HUES64 (cell line): ENCODE results near the gene WNT4.

ENCODE experiments used
- H3K27ac ChIP-seq: 2 replicates; pipeline ENCODE4 v1.7.0; 2013; ENCODE audit warnings: low read depth, low read length, inconsistent platforms
- H3K27me3 ChIP-seq: 2 replicates; pipeline ENCODE4 v1.6.1; 2013; ENCODE audit warnings: mild to moderate bottlenecking, low read length; ENCODE audit not compliant: insufficient read depth
- H3K36me3 ChIP-seq: 2 replicates; pipeline ENCODE4 v1.6.1; 2013; ENCODE audit warnings: mild to moderate bottlenecking, low read length; ENCODE audit not compliant: insufficient read depth
- H3K4me1 ChIP-seq: 2 replicates; pipeline ENCODE4 v1.6.1; 2013; ENCODE audit warnings: mild to moderate bottlenecking, low read length, moderate library complexity; ENCODE audit not compliant: insufficient read depth
- H3K4me3 ChIP-seq: 2 replicates; pipeline ENCODE4 v1.5.1; 2013; ENCODE audit warnings: mild to moderate bottlenecking, low read length, moderate library complexity
- H3K9ac ChIP-seq: 2 replicates; pipeline ENCODE4 v1.6.1; 2013; ENCODE audit warnings: mild to moderate bottlenecking, low read depth, low read length
- H3K9me3 ChIP-seq: 2 replicates; pipeline ENCODE4 v1.6.1; 2013; ENCODE audit warnings: low read depth, low read length; ENCODE audit not compliant: insufficient read depth
- WGBS: fragments of 150-250, 120-280 bp; methylation state at CpG from one replicate; pipeline ENCODE4 v1.1.7; 2013; ENCODE audit warnings: missing lambda C conversion rate; 5-methylcytosine and 5-hydroxymethylcytosine counted together

Gene WNT4

GRCh38 chr1:22177354-22178003 is 34.6 kb upstream of the WNT4 start:
- Histone ChIP-seq H3K27ac (no peak overlapping the region), H3K4me3 (no peak overlapping the region), H3K9ac (no peak overlapping the region), H3K4me1 (no peaks in the 10 kb centered on the region), H3K27me3 (no peaks in the 10 kb centered on the region), H3K36me3 (no peaks in the 10 kb centered on the region), H3K9me3 (0 out of 2 replicates have a peak, but pooled peaks cover 3% of the 10 kb centered on the region)
- 90% methylated on average over 9 of the region's 9 CpGs for WGBS

- Histone ChIP-seq H3K27ac (no peak overlapping the region), H3K27me3 (no peaks in the 10 kb centered on the region), H3K9me3 (0 out of 2 replicates have a peak, but pooled peaks cover 3% of the 10 kb centered on the region), H3K4me1 (no peaks in the 10 kb centered on the region), H3K36me3 (no peaks in the 10 kb centered on the region), H3K9ac (no peak overlapping the region), H3K4me3 (no peak overlapping the region)
- 68% methylated on average over 5 of the region's 5 CpGs for WGBS
These were observed 33.4 kb upstream of the WNT4 start for GRCh38 chr1:22176258-22176657.

GRCh38 chr1:22174446-22175220 is 31.7 kb upstream of the WNT4 start:
- Histone ChIP-seq H3K27ac (no peak overlapping the region), H3K4me1 (no peaks in the 10 kb centered on the region), H3K4me3 (no peak overlapping the region), H3K36me3 (no peaks in the 10 kb centered on the region), H3K9me3 (0 out of 2 replicates have a peak, but pooled peaks cover 3% of the 10 kb centered on the region), H3K27me3 (no peaks in the 10 kb centered on the region), H3K9ac (no peak overlapping the region)
- WGBS = 88% methylated on average over 9 of the region's 9 CpGs

GRCh38 chr1:22171951-22172715 is 29.2 kb upstream of the WNT4 start:
- Histone ChIP-seq H3K27ac (no peak overlapping the region), H3K4me3 (no peak overlapping the region), H3K9ac (no peak overlapping the region), H3K36me3 (no peaks in the 10 kb centered on the region), H3K4me1 (no peaks in the 10 kb centered on the region), H3K27me3 (no peaks in the 10 kb centered on the region), H3K9me3 (0 out of 2 replicates have a peak, but pooled peaks cover 3% of the 10 kb centered on the region)
- 89% methylated on average over 18 of the region's 18 CpGs for WGBS

GRCh38 chr1:22169816-22170215 is 26.9 kb upstream of the WNT4 start:
- Histone ChIP-seq H3K27ac (no peak overlapping the region), H3K9me3 (0 out of 2 replicates have a peak, but pooled peaks cover 3% of the 10 kb centered on the region), H3K4me1 (no peaks in the 10 kb centered on the region), H3K4me3 (no peak overlapping the region), H3K9ac (no peak overlapping the region), H3K27me3 (no peaks in the 10 kb centered on the region), H3K36me3 (no peaks in the 10 kb centered on the region)
- WGBS = 91% methylated on average over 4 of the region's 4 CpGs

- no peak overlapping the region for H3K4me3 ChIP-seq
- H3K36me3 ChIP-seq = no peaks in the 10 kb centered on the region
- no peak overlapping the region for H3K27ac ChIP-seq
- no peaks in the 10 kb centered on the region for H3K4me1 ChIP-seq
- no peaks in the 10 kb centered on the region for H3K9me3 ChIP-seq
- no peak overlapping the region for H3K9ac ChIP-seq
- 79% methylated on average over 4 of the region's 4 CpGs for WGBS
- H3K27me3 ChIP-seq = no peaks in the 10 kb centered on the region
These were observed 25.6 kb upstream of the WNT4 start for GRCh38 chr1:22168412-22168973.

- Histone ChIP-seq H3K27ac (no peak overlapping the region), H3K4me1 (no peaks in the 10 kb centered on the region), H3K9me3 (no peaks in the 10 kb centered on the region), H3K9ac (no peak overlapping the region), H3K36me3 (no peaks in the 10 kb centered on the region), H3K4me3 (no peak overlapping the region), H3K27me3 (no peaks in the 10 kb centered on the region)
- 80% methylated on average over 1 of the region's 1 CpG for WGBS
These were observed 23.5 kb upstream of the WNT4 start for GRCh38 chr1:22166439-22166838.

- no peak overlapping the region for H3K27ac ChIP-seq
- no peak overlapping the region for H3K9ac ChIP-seq
- H3K4me3 ChIP-seq = no peak overlapping the region
- no peaks in the 10 kb centered on the region for H3K36me3 ChIP-seq
- no peaks in the 10 kb centered on the region for H3K9me3 ChIP-seq
- no peaks in the 10 kb centered on the region for H3K4me1 ChIP-seq
- WGBS = 93% methylated on average over 13 of the region's 14 CpGs
- H3K27me3 ChIP-seq = no peaks in the 10 kb centered on the region
These were observed 22.2 kb upstream of the WNT4 start for GRCh38 chr1:22164841-22165808.

- H3K36me3 ChIP-seq = no peaks in the 10 kb centered on the region
- H3K9ac ChIP-seq = no peak overlapping the region
- no peaks in the 10 kb centered on the region for H3K9me3 ChIP-seq
- no peak overlapping the region for H3K27ac ChIP-seq
- WGBS = 93% methylated on average over 6 of the region's 6 CpGs
- H3K4me3 ChIP-seq = no peak overlapping the region
- no peaks in the 10 kb centered on the region for H3K27me3 ChIP-seq
- H3K4me1 ChIP-seq = no peaks in the 10 kb centered on the region
These were observed 20.7 kb upstream of the WNT4 start for GRCh38 chr1:22163564-22163963.

GRCh38 chr1:22163137-22163536 is 20.2 kb upstream of the WNT4 start:
- no peaks in the 10 kb centered on the region for H3K9me3 ChIP-seq
- WGBS = 93% methylated on average over 14 of the region's 14 CpGs
- H3K27ac ChIP-seq = no peak overlapping the region
- no peak overlapping the region for H3K9ac ChIP-seq
- no peak overlapping the region for H3K4me3 ChIP-seq
- H3K27me3 ChIP-seq = no peaks in the 10 kb centered on the region
- no peaks in the 10 kb centered on the region for H3K36me3 ChIP-seq
- no peaks in the 10 kb centered on the region for H3K4me1 ChIP-seq
